ENCODE measurements around the gene MAP3K12. TPM values are rescaled to one million over a fixed set of nuclear protein-coding genes. Genes with fewer than 3 reads are reported as not detected.

MAP3K12 gene
- total RNA-seq, 1 experiment from 2014 or later: 9.6 TPM

DNA sequence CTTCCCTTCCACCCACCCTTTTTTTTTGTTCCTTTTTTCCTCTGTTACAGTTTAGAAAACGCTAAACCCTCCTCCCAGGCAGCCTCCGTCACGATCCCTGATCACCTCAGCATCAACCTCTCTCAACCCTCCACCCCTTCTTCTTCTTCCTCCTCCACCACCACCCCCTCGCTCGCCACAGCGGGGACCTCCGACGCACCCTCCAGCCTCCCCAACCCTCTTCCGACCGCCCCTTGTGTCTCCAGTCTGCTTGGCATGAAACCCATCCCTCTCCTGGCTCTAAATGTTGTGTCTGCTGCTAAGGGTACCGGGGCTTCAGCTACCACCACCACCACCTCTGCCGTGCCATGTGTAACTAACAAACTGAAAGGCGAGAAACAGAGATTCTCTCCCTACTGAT, 24.4 kb downstream of the MAP3K12 start:
- no peak overlapping the region for H3K27ac ChIP-seq (ENCODE audit: low read length)
- BruUV-seq (replicated peaks): no TSS peak
- H3K4me3 ChIP-seq (ENCODE audit: low read length): no peak overlapping the region
- H3K36me3 ChIP-seq (ENCODE audit: low read depth, low read length): peaks cover 90% of the 10 kb centered on the region
- H3K4me1 ChIP-seq (ENCODE audit: insufficient read depth, low read length): no peaks in the 10 kb centered on the region
- intact Hi-C loops (cut with micrococcal nuclease): no loop called here
- peaks cover 70% of the 10 kb centered on the region for H4K20me1 ChIP-seq (ENCODE audit: low read length)
- ATAC-seq: no peak
- no peak overlapping the region for H3K9ac ChIP-seq (ENCODE audit: low read length)
- H3K27me3 ChIP-seq (ENCODE audit: low read length): no peaks in the 10 kb centered on the region
- H3K79me2 ChIP-seq (ENCODE audit: low read length): peaks cover 50% of the 10 kb centered on the region
- ChIA-PET CTCF (no interaction called here), POLR2A (ENCODE audit: unreplicated experiment) (no interaction called here)
- TF ChIP-seq EZH2 (IDR thresholded peaks at IDR 0.05; ENCODE audit: low read length, unreplicated experiment) (no peak), EZH2phosphoT487 (IDR thresholded peaks at IDR 0.05; ENCODE audit: borderline replicate concordance, low read length) (no peak)
- TF ChIP-seq, protein P1, sequence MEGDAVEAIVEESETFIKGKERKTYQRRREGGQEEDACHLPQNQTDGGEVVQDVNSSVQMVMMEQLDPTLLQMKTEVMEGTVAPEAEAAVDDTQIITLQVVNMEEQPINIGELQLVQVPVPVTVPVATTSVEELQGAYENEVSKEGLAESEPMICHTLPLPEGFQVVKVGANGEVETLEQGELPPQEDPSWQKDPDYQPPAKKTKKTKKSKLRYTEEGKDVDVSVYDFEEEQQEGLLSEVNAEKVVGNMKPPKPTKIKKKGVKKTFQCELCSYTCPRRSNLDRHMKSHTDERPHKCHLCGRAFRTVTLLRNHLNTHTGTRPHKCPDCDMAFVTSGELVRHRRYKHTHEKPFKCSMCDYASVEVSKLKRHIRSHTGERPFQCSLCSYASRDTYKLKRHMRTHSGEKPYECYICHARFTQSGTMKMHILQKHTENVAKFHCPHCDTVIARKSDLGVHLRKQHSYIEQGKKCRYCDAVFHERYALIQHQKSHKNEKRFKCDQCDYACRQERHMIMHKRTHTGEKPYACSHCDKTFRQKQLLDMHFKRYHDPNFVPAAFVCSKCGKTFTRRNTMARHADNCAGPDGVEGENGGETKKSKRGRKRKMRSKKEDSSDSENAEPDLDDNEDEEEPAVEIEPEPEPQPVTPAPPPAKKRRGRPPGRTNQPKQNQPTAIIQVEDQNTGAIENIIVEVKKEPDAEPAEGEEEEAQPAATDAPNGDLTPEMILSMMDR (conservative IDR thresholded peaks at IDR 0.05; ENCODE audit: low read depth, low read length): no peak
- no peak overlapping the region for H2AFZ ChIP-seq (ENCODE audit: low read length)
- no peak overlapping the region for H3K4me2 ChIP-seq (ENCODE audit: low read length)
- DNase-seq: no peak
- no peaks in the 10 kb centered on the region for H3K9me3 ChIP-seq (ENCODE audit: low read length)
- peaks cover 18% of the 10 kb centered on the region for H3F3A ChIP-seq (ENCODE audit: low read length, unreplicated experiment)
- H3K9me2 ChIP-seq (replicated peaks; ENCODE audit: low read length): no peaks in the 10 kb centered on the region

DNA sequence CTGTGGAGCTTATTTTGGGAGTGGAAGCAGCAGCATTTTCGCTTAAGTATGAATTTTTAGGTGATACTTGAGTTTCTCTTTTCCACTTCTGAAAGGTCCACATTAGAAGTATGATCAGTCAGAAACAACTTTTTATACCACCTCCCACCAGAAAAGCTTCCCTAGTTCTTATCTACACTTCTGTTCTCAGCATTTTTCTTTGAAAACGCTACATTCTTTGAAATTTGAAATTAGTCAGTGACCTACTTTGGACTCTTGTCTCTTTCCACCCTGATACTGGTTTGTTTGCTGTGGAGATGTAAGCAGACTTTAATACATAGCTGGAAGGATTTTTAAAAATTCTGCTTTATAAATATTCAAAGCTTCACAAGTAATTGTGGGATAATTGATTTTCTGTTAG, 25.2 kb downstream of the MAP3K12 start:
- Histone ChIP-seq H3K79me2 (ENCODE audit: low read length) (peaks cover 52% of the 10 kb centered on the region), H3F3A (ENCODE audit: low read length, unreplicated experiment) (peaks cover 18% of the 10 kb centered on the region), H3K4me1 (ENCODE audit: insufficient read depth, low read length) (no peaks in the 10 kb centered on the region), H3K4me2 (ENCODE audit: low read length) (no peak overlapping the region), H3K4me3 (ENCODE audit: low read length) (no peak overlapping the region), H4K20me1 (ENCODE audit: low read length) (peaks cover 64% of the 10 kb centered on the region), H3K9me2 (replicated peaks; ENCODE audit: low read length) (no peaks in the 10 kb centered on the region), H3K36me3 (ENCODE audit: low read depth, low read length) (peaks cover 90% of the 10 kb centered on the region), H2AFZ (ENCODE audit: low read length) (no peak overlapping the region), H3K9me3 (ENCODE audit: low read length) (no peaks in the 10 kb centered on the region), H3K9ac (ENCODE audit: low read length) (no peak overlapping the region), H3K27me3 (ENCODE audit: low read length) (no peaks in the 10 kb centered on the region), H3K27ac (ENCODE audit: low read length) (no peak overlapping the region)
- TF ChIP-seq, protein P1 (conservative IDR thresholded peaks at IDR 0.05; ENCODE audit: low read depth, low read length): no peak
- TF ChIP-seq EZH2 (IDR thresholded peaks at IDR 0.05; ENCODE audit: low read length, unreplicated experiment) (no peak), EZH2phosphoT487 (IDR thresholded peaks at IDR 0.05; ENCODE audit: borderline replicate concordance, low read length) (no peak)
- BruUV-seq (replicated peaks): no TSS peak
- no peak for DNase-seq
- ChIA-PET POLR2A (ENCODE audit: unreplicated experiment) (no interaction called here), CTCF (no interaction called here)
- ATAC-seq: no peak
- intact Hi-C loops (cut with micrococcal nuclease): no loop called here

DNA sequence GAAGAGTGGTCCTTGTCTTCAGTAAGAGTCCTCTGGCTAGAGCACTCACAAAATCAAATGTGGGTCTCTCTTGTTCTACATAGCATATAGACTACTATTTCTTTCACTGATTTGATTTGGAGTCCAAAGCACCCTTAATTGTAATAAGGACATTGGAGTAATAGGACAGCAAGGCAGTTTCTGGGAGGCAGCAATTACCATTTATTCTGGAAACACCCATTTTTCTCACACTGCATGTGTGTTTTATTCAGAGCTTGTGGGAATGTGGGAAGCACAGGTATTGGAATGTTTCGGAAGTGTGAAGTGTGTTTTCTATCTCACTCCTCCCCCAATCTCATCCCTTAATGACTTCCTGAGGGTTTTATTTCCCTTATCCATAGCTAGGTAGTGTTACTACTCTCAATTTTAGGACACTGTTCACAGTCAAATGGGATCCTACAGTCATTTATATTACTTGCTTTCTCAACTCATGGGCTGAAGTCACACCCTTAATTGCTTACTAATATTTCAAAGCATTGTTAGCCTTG, 27.1 kb downstream of the MAP3K12 start:
- CTCF ChIA-PET: no interaction called here
- Histone ChIP-seq H3F3A (ENCODE audit: low read length, unreplicated experiment) (peaks cover 9% of the 10 kb centered on the region), H3K4me3 (ENCODE audit: low read length) (no peak overlapping the region), H3K4me1 (ENCODE audit: insufficient read depth, low read length) (no peaks in the 10 kb centered on the region), H3K9me3 (ENCODE audit: low read length) (no peaks in the 10 kb centered on the region), H3K9ac (ENCODE audit: low read length) (no peak overlapping the region), H3K27ac (ENCODE audit: low read length) (no peak overlapping the region), H3K36me3 (ENCODE audit: low read depth, low read length) (peaks cover 92% of the 10 kb centered on the region), H2AFZ (ENCODE audit: low read length) (no peak overlapping the region), H3K79me2 (ENCODE audit: low read length) (peaks cover 62% of the 10 kb centered on the region), H3K27me3 (ENCODE audit: low read length) (no peaks in the 10 kb centered on the region), H3K9me2 (replicated peaks; ENCODE audit: low read length) (no peaks in the 10 kb centered on the region), H3K4me2 (ENCODE audit: low read length) (no peak overlapping the region), H4K20me1 (ENCODE audit: low read length) (peaks cover 64% of the 10 kb centered on the region)
- POLR2A ChIA-PET (ENCODE audit: unreplicated experiment): no interaction called here
- intact Hi-C loops (cut with micrococcal nuclease): no loop called here
- DNase-seq (no peak), ATAC-seq (0 out of 2 replicates have a peak, but pooled peaks have one; percentile 10)
- BruUV-seq (replicated peaks): no TSS peak
- no peak for TF ChIP-seq EZH2 (IDR thresholded peaks at IDR 0.05; ENCODE audit: low read length, unreplicated experiment)
- TF ChIP-seq, protein P1 (conservative IDR thresholded peaks at IDR 0.05; ENCODE audit: low read depth, low read length): no peak
- no peak for TF ChIP-seq EZH2phosphoT487 (IDR thresholded peaks at IDR 0.05; ENCODE audit: borderline replicate concordance, low read length)

Measured in PC-3 (cell line).